ENCODE results near the gene COL5A1.

DNA sequence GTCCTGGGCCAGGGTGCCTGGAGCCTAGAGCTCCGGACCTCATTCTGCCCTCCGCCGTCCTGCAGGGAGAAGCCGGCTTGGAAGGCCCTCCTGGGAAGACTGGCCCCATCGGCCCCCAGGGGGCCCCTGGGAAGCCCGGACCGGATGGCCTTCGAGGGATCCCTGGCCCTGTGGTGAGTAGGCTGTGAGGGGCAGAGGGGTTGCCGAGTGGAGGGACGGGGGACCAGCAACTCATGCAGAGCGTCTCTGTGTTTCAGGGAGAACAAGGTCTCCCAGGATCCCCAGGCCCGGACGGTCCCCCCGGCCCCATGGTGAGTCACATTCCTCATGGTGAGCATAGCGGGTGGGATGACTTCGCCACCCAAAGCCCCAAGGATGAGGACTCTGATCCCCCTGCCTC lies 177.0 kb downstream of the COL5A1 start:
- TF ChIP-seq, protein P1, sequence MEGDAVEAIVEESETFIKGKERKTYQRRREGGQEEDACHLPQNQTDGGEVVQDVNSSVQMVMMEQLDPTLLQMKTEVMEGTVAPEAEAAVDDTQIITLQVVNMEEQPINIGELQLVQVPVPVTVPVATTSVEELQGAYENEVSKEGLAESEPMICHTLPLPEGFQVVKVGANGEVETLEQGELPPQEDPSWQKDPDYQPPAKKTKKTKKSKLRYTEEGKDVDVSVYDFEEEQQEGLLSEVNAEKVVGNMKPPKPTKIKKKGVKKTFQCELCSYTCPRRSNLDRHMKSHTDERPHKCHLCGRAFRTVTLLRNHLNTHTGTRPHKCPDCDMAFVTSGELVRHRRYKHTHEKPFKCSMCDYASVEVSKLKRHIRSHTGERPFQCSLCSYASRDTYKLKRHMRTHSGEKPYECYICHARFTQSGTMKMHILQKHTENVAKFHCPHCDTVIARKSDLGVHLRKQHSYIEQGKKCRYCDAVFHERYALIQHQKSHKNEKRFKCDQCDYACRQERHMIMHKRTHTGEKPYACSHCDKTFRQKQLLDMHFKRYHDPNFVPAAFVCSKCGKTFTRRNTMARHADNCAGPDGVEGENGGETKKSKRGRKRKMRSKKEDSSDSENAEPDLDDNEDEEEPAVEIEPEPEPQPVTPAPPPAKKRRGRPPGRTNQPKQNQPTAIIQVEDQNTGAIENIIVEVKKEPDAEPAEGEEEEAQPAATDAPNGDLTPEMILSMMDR (IDR thresholded peaks at IDR 0.05), result no peak
- no peak for TF ChIP-seq POLR2A (IDR thresholded peaks at IDR 0.05)

Data from esophagus squamous epithelium (tissue), 4 donors.